Body of pancreas (tissue), 4 donors: Measurements from ENCODE around the gene ATAD3C.

ENCODE experiments used
- POLR2A ChIP-seq, 3 donors: fragments of 450-650 bp; IDR thresholded peaks; one replicate each; pipeline ENCODE4 v1.6.1; 2016; ENCODE audit warnings: antibody characterized with exemption in 3 of 3, mild to moderate bottlenecking in 2 of 3
- TF ChIP-seq, protein P1 (sequence below), 7 experiments: fragments of 450-650 bp in 4 of 7; fragments of 200-600 bp in 3 of 7; sonication (generic) in 3 of 7; IDR thresholded peaks; one replicate each; pipeline ENCODE4 v1.5.1; 2016 to 2019; ENCODE audit warnings: antibody characterized with exemption in 7 of 7

DNA sequence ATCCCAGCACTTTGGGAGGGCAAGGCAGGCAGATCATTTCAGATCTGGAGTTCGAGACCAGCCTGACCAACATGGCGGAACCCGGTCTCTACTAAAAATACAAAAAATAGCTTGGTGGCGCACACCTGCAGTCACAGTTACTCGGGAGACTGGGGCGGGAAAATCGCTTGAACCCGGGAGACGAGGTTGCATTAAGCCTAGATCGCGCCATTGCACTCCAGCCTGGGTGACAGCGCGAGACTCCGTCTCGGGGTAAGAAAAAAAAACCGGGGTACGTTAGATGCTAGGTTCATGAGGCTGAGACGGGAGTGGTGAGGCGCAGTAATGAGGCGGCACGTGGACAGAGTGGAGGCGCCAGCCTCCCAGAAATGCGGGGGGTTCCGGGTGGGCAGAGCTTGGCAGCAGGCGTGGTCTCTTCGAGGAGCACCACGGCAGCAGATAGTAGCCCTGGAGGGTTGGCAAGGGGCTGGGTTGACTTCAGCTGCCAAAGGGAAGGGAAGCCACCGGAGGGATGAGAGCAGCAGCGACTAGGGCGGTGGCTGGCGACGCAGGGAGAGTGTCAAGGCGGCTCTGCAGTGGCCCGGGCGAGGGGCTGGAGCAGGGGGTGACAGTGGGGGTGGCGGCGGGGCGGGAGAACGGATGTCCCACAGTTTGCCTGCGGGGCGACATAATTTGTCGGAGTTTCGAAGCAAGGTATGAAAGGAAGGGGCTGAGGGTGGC is 43.2 kb upstream of the ATAD3C start:
- TF ChIP-seq, protein P1, sequence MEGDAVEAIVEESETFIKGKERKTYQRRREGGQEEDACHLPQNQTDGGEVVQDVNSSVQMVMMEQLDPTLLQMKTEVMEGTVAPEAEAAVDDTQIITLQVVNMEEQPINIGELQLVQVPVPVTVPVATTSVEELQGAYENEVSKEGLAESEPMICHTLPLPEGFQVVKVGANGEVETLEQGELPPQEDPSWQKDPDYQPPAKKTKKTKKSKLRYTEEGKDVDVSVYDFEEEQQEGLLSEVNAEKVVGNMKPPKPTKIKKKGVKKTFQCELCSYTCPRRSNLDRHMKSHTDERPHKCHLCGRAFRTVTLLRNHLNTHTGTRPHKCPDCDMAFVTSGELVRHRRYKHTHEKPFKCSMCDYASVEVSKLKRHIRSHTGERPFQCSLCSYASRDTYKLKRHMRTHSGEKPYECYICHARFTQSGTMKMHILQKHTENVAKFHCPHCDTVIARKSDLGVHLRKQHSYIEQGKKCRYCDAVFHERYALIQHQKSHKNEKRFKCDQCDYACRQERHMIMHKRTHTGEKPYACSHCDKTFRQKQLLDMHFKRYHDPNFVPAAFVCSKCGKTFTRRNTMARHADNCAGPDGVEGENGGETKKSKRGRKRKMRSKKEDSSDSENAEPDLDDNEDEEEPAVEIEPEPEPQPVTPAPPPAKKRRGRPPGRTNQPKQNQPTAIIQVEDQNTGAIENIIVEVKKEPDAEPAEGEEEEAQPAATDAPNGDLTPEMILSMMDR (IDR thresholded peaks at IDR 0.05) = no peak
- TF ChIP-seq POLR2A (IDR thresholded peaks at IDR 0.05) = no peak
